Caki2 (cell line): Measurements from ENCODE around the gene NFIA. TPM values are rescaled to one million over a fixed set of nuclear protein-coding genes. Genes with fewer than 3 reads are reported as not detected.

Experiments used
- DNase-seq: peaks from one replicate; pipeline ENCODE4 v3.0.0-alpha.2; 2015; ENCODE audit warnings: low read depth
- in situ Hi-C: cut with HindIII; loops from 2 replicates; pipeline ENCODE4 v1.10.0; 2016; ENCODE audit warnings: low sequenced_read_pairs, low pct_unique_long_range_greater_than_20kb, mixed read lengths
- total RNA-seq: library from RNA; depleted of rRNA; stranded (reverse); fragments of >200 nt; shearing (Covaris generic); gene quantifications from 2 replicates; pipeline ENCODE4 v1.2.3, GENCODE V29; 2014; ENCODE audit warnings: low replicate concordance

Gene NFIA
- total RNA-seq, 1 experiment from 2014 or later = 8.7 TPM

DNA sequence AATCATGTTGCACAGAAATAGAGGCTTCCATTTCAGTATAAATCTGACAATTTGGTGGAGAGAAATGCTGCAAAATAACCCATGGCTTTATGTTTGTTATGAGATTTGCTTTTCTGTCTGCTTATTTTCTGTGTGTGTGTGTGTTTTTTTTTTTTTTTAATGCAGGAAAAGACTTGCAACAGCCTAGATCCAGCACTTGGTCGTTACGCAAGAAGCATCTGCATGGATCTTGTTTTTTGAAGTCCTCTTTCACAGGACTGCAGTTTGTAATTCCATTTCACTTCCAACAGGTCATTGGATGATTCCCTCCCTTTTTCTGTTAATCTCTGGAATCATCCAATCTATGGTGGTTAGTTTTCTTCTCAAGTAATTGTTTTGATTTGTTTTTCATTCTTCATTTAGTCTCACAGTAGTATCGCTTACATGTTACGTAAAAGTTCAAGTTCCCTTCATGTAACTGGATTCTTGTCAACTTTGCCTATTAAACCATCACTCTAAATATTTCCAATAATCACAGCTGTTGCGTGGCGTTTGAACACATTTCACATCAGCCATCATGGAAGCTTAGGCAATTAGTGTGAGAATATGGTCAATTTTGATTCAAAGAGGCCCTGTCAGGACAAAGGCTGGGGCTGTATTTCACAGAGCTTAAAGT is 312.9 kb downstream of the NFIA start:
- in situ Hi-C loops = no loop called here
- DNase-seq = no peak

DNA sequence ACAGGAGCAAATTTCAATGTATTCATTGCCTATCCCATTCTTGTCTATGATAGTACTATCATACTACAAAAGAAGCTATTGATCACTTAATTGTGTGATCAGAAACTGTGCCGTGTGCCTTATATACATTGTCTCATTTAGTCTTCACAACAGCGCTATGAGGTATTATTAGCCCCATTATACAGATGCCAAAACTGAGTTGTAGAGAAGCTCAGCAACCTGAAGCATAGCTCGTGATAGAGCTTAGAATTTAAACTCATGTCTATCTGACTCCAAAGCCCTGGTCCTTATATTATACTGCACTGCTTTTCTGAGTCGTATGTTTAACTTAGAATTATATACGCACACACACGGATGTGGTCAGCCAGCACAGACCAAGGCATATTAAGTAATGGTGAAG is 315.1 kb downstream of the NFIA start:
- DNase-seq = no peak
- in situ Hi-C loops = no loop called here

DNA sequence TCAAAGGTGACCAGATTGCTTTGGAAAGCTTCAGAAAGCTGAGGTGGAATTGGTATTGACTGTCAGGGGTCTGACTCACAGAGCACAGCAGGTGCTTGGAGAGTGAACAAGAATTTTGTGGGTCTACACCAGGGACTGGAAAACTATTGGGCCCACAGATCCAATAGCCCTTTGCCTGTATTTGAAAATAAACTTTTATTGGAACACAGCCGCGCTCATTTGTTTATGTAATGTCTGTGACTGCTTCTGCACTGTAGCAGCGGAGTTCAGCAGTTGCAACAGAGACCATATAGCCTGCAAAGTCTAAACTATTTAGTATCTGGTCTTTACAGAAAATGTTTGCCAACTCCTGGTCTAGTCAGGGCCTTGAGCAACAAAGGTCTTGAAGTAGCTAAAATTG is 315.6 kb downstream of the NFIA start:
- no peak for DNase-seq
- in situ Hi-C loops = no loop called here

DNA sequence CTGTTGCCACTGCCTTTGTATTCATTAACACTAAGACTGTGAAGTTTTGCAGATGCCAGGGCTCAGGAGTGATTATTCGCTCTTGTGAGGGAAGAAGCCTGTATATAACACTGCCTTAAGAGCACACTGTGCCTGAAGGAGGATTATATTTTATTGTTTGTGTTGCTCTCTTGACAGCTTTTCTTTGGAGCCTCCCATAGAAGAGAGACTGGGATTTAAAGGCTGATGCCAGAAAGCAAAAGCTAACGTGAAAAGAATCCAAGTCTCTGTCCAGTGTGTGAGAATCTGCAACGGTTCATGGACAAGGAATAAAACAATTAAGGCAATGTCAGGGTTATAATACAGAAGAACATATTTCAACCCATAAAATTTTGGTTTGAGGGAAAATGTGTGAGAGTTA is 316.8 kb downstream of the NFIA start:
- DNase-seq = no peak
- in situ Hi-C loops = no loop called here

DNA sequence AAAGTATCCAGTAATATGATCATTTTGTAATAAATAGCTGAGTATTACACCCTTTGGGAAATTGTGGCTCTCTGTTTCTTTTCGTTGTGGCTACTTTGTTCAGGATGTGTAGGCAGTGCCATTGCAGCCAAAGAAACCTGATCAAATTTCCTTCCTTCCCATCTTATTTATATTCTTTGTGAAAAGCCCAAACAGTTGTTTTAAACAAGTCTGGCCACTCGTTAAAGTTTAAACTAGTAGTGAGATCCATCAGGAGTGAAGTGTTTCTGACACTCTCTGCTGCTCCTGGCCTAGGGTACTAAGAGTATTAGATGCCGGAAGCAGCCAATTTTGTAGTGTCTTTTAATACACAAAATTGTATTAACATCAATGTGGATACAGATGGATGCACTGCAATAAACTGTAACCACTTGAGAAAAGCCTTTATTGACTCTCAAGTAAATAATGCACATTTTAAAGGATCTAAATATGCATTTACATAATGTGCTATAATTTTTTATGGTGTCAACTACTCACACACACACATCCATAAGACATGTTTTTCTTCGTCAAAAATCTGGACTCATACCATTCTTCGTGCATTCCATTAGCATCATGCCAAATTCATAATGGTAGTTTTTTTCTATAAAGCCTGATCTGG is 317.9 kb downstream of the NFIA start:
- DNase-seq = no peak
- in situ Hi-C loops = no loop called here

GRCh38 chr1:61400997-61401396 is 318.6 kb downstream of the NFIA start:
- in situ Hi-C loops = no loop called here
- DNase-seq = no peak

- DNase-seq = peak; percentile 74
- in situ Hi-C loops = no loop called here
Observed at GRCh38 chr1:61403679-61404596, 321.6 kb downstream of the NFIA start.

DNA sequence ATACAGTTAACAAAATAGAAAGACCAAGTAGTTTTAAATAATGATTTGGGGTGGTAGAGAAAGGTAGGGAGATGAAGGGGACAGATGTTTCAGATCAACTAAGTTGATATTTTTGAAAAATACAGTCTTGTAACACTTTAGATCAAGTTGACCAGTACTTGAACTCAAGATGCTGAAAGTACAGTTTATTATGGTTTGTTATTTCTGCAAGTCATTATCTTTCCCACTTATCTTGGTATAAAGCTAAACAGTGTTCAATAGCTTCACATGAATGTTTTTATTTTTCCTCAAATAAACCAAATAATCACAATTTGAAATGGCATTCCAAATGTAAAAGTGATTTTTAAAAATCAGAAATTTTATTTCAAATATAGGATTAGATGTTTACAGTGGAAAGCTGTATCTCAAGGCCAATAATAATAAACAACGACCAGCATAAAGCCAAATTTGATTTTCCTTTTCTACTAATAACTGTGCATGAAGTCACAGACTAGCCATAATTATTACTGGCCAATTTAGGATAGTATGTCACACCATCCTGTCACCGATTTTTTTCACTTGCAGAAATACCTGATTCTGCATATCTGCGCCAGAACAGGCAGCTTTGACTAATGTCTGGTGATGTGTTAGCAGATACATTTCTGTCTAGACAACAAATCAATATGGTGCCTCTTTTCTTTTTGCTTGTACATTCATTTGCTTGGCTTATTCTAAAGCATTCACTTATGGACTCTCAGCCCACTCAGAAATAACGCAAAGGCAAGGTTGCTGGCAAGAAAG is 322.4 kb downstream of the NFIA start:
- in situ Hi-C loops = no loop called here
- DNase-seq = no peak

DNA sequence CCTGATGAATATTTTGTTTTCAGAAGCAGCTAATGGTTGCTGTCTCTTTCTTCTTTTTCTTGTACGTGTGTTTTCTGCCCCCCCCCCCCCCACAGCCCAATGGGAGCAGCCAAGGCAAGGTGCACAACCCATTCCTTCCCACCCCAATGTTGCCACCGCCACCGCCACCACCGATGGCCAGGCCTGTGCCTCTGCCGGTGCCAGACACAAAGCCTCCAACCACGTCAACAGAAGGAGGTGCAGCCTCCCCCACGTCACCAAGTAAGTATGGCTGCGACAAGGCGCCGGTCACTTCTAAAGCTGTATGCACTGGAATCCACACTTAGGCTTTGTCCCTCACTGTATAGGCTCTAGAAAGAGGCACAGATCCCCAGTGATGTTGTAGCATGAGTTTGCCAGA is 324.1 kb downstream of the NFIA start:
- in situ Hi-C loops = no loop called here
- no peak for DNase-seq

DNA sequence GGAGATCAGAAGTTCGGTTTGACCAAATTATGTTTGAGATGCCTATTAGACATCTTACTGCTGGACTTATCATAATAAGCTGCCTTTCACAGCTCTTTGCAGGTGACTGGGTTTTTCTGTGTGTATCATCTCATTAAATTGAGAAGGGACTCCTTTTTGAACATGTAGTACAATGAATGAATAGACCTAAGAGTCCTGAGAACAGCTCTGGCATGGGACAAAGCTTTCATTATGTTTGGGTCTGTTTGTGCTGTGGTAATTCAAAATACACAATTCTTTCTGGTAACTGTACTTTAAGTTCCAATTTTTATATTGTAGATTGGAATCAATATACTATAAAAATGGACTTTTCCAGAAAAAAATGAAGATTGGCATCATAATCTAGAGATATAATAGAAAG is 330.2 kb downstream of the NFIA start:
- in situ Hi-C loops = no loop called here
- no peak for DNase-seq

DNA sequence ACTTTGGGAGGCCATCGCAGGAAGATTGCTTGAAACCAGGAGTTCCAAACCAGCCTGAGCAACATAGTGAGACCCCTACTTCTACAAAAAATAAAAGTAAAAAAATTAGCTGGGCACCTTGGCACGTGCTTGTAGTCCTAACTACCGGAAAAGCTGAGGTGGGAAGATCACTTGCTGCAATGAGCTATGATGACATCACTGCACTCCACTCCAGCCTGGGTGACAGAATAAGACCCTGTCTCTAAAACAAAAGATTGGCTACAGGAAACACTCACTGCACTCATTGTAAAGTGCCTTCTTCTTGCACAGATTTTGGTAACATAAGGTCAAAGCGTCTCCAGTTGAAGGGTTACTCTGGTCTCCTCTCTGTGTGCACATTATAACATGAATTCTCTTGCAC is 336.8 kb downstream of the NFIA start:
- no peak for DNase-seq
- in situ Hi-C loops = no loop called here

- in situ Hi-C loops = no loop called here
- DNase-seq = no peak
Observed at GRCh38 chr1:61419657-61420056, 337.3 kb downstream of the NFIA start.

- in situ Hi-C loops = no loop called here
Observed at GRCh38 chr1:61420243-61420642, 337.9 kb downstream of the NFIA start.

DNA sequence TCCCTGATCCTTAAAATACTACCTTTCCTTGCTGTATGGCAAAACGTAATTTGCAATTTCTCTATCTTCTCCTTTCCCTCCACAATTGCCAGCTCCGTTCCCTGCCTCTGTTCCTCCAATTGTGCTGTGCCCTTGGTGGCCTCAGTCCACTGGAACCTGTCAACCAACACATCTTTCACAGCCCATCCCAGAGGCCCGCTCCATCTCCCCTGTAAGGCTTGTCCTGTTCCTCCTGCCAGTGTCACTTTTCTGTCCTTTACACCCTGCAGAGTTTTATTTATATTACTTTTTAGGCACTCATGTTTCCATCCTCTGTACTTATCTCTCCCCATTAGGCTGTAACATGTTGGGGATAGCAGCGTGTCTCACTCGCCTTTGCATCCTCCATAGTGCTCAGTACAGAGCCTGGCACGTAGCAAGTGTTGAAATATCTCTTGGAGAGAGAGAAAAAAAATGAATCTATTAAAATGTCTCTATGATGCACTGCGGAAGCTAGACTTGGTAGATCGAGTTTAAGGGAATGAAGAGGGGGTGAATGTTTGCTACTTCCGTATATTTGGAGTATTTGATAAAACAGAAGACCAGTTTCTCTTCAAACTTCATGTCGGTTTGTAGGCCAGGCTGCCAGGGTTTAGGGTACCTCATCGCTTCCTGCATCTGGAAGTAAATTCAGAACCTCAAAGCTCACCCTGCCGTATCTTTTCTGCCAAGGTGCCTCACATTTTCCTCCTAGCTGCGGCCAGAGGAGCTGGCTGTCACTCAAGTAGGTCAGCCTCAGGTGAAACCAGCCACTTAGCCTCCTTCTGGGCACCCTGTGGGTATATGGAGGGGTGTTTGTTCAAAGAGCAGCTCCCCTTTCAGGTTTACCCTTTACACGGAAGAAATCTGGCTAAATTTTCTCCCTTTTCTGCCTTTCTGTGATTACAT is 338.8 kb downstream of the NFIA start:
- DNase-seq = no peak
- in situ Hi-C loops = no loop called here

More at GRCh38 chr1:61420243-61420642, 337.9 kb downstream of the NFIA start:
- DNase-seq = no peak

GRCh38 chr1:61423643-61424042 is 341.3 kb downstream of the NFIA start:
- DNase-seq = no peak
- in situ Hi-C loops = no loop called here

- in situ Hi-C loops = no loop called here
- DNase-seq = no peak
Observed at GRCh38 chr1:61424382-61424781, 342.0 kb downstream of the NFIA start.

DNA sequence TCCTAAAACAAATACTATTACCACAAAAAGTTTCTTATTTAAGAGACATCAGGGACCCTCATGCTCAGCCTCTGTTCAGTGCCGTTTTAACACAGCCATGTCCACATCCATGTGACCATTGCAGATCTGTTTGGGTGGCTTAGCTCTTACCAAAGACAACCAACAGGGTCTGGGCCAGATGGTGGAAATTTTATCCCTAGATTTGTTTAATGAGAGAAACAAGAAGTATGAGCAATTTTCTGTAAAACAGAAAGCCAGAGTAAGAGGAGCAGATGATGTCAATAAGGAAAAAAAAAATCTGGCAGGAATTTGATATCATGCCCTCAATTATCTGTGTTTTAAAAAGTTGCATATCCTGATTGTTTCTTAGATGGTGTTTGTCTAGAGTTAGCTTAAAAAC is 342.7 kb downstream of the NFIA start:
- DNase-seq = no peak
- in situ Hi-C loops = no loop called here

GRCh38 chr1:61426254-61426653 is 343.9 kb downstream of the NFIA start:
- no peak for DNase-seq
- in situ Hi-C loops = no loop called here
